ENCODE data around the gene SSBP3.
"Not testable (repeated sequence)": the region's sequence is repeated elsewhere in the genome, so short reads cannot be mapped to it uniquely, and the experiment has no call there.

Gene SSBP3

DNA sequence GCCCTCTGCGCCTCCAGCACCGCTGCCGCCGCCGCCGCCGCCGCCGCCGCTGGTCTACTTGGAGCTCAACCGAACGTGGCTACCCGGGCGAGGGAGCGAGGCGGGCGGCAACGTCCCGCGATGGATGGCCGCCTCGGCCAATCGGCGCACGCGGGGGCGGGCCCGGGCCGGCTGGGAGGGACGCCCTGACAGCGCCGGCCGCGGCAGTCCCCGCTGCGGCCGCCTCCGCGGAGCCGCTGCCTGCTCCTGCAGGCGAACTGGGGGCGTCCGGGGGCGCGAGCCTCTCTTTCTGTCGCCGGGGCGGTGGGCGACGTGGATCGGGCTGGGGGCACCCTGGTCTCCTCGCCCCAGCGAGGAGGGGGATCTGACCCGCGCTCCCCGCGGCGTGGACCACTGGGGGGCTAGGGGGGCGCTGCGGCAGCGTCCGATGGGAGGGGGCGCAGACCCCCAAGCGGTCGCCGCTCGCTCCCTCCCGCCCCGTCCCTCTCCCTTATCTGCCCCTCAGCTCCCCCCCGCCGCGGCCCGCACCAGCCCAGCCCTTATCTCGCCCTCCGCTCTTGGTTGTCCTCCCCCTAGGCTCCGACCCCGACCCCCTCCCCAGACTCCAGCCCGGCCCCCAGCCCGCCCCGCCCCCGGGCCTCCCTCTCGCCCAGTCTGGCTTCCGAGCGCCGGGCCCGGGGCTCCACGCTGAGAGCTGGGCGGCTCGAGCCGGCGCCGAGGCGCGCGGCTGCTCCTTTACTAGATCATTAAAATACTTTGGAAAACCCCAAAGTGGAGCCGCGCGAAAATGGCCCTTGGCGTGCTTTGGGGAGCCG, at the start of gene SSBP3:
SSBP3 (minus strand) TSS at position 56 of the 815 bp plus-strand sequence.
- DNase-seq = peak; percentile 93

DNA sequence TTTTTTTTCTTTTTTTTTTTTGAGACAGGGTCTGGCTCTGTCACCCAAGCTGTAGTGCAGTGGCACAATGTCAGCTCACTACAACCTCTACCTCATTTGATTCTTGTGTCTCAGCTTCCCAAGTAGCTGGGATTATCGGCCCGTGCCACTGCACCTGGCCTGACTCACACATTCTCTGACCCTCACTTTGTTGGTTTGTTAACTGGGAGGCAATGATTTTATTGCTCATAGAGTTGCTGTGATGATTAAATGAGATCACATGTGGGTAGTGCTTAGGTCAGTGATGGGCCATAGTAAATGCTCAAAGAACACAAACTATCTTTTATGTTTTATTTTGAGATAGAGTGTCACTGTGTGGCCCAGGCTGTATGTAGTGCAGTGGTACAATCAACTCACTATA, 47.3 kb upstream of the SSBP3 start:
- no peak for DNase-seq

DNA sequence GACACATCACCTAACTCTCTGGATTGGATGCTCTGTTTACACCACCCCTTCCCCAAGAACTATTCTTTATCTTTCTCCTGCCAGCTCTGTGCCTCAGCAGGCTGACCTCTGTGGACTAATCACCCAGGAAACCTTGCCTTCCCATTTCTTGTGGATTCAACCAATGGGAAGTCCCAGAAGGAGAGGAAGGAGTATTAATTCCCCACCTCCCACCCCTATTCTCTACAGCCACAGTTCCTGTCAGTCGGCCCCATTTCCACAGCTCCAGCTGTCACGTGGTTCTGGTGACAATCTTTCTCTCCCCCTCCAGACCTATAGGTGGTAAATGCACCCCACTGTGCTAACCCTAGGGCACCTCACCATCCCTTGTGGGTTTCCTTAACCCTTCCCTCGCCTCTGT, 46.8 kb upstream of the SSBP3 start:
- DNase-seq = no peak

DNA sequence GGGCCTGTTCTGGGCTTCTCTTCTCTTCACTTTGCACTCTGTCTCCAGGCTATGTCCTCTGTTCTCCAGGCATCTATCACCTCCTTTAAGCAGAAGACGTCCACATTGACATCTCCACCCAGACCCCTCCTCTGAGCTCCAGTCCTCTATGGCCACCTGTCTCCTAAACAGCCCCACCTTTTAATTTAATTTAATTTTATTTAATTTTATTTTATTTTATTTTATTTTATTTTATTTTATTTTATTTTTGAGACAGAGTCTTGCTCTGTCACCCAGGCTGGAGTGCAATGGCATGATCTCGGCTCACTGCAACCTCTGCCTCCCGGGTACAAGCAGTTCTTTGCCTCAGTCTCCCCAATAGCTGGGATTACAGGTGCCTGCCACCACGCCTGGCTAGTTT, 43.2 kb upstream of the SSBP3 start:
- not testable (repeated sequence) for DNase-seq

DNA sequence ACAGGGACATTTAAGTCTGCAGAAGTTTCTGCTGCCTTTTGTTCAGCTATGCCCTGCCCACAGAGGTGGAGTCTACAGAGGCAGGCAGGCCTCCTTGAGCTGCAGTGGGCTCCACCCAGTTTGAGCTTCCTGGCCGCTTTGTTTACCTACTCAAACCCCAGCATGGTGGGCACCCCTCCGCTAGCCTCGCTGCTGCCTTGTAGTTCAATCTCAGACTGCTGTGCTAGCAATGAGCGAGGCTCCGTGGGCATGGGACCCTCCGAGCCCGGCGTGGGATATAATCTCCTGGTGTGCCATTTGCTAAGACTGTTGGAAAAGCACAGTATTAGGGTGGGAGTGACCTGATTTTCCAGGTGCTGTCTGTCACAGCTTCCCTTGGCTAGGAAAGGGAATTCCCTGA, 42.6 kb upstream of the SSBP3 start:
- DNase-seq = not testable (repeated sequence)

DNA sequence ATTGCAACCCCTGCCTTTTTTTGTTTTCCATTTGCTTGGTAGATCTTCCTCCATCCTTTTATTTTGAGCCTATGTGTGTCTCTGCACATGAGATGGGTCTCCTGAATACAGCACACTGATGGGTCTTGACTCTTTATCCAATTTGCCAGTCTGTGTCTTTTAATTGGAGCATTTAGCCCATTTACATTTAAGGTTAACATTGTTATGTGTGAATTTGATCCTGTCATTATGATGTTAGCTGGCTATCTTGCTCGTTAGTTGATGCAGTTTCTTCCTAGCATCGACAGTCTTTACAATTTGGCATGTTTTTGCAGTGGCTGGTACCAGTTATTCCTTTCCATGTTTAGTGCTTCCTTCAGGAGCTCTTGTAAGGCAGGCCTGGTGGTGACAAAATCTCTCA, 40.9 kb upstream of the SSBP3 start:
- not testable (repeated sequence) for DNase-seq

DNA sequence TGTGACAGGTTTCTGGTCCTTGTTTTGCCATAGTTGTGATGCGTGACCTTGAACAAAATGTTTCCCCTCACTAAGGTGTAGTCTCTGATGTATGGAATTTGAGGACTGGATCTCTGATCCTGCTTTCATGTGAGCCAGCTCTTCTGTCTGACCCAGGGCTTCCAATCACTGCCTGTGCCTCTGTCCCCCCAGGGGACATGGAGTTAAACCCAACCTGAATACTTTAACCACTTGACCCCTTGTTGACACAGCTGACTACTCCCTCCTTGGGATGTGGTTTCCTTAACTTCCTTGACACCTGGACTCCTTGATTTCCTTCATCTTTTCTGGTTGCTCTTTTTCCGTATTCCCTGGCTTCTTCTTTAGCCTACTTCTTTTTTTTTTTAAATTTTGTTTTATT, 36.0 kb upstream of the SSBP3 start:
- DNase-seq = no peak

DNA sequence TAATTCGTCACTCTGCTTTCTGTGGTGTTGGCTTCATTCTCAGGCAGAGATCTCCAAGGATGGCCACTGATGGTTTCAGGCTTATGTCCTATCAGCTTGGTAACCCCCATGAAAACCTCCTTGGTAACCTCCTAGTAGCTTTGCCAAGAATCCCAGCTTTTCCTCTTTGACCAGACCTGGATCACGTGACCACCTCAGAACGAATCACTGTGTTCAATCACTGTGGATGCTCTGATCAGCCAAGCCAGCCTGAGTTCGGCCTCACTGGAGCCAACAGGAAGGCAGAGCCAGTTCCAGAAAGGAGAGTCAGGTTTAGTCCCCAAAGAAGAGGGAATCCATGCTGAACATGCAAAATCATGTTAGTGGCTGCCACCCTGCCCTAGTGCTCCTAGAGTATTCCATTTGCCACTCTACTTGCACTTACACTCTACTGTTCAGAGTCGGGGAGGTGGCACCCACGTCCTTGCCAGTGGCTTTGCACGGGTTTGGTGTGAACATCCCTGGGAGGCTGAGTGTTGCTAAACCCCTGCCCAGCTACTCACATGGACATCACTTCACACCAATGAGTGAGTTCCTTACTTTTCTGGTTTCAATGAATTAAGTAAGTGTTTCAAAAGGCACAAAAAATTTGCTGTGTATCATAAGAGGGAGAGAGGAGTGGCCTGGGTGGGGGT, 33.5 kb upstream of the SSBP3 start:
- no peak for DNase-seq

DNA sequence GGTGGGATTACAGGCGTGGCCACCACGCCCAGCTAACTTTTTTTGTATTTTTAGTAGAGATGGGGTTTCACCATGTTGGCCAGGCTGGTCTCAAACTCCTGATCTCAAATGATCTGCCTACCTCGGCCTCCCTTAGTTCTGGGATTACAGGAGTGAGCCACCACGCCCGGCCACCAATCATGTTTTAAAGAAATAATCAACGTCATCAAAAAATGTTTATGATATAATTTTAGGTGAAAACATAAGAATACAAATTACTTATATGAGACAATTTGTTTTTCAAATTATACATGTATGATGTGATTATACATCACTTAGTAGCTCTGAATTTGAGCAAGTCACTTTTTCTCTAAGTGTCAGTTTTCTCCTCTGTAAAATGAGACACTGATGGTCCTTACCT, 31.6 kb upstream of the SSBP3 start:
- DNase-seq = no peak

DNA sequence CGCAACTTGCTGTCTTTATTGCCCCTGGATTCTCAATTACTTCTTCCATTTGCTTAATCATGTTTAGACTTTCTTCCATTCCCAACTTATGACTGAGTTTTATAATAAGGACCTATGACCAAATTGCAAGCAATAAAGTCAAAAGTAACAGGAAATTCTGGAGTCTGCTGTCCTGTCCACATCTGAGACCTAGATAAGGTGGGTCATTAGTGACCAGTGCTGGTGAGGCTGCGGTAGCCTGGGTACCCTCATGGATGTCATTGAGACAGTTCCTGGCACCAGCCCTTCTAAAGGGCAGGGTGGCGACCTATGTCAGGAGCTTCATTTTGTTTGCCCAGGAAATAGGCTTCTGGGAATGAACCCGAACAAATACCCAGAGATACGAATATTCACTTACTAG, 30.6 kb upstream of the SSBP3 start:
- no peak for DNase-seq

DNA sequence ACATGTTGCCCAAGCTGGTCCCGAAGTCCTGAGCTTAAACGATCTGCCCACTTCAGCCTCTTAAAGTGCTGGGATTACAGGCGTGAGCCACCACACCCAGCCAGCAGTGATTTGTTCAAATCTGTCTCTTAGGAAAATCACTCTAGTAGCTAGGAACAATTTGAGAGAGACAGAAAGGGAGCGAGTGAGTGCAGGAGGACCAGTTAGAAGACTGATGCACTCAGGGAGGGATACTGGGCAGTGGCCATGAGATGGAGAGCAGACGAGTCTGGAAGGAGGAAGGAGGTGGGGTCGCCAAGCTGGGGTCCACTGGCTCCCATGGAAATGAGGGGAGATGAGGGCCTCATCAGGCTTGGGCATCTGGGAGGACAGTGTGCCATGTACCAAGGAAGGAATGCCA, 23.6 kb upstream of the SSBP3 start:
- no peak for DNase-seq

DNA sequence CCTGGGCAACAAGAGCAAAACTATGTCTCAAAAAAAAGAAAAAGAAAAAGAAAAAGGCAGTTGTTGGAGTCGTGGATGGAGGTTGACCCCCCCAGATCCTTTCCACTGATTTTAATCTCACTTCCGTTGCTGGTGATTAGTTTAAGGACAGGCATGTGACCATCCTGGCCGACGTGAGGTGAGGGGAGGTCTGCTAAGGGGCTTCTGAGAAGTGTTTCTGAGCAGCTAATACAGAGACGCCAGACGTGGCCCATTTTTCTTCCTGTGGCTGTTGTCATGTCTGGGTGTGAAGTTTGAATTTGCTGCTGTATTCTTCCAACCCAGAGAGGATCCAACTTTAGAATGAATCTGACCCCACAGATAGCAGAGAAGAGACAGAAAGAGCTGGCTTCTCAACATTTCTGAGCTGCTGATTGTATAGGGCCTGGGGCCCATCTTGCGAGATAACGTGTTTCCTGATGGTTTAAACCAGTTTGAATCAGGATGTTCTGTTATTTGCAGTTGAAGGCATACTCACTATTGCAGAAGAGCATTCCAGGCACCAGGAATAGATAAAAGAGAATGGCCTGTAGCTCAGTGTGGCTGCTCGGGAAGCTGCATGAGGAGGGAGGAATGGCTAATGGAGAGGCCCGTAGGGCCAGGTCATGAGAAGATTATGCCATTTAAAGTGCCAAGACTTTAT, 22.8 kb upstream of the SSBP3 start:
- no peak for DNase-seq

DNA sequence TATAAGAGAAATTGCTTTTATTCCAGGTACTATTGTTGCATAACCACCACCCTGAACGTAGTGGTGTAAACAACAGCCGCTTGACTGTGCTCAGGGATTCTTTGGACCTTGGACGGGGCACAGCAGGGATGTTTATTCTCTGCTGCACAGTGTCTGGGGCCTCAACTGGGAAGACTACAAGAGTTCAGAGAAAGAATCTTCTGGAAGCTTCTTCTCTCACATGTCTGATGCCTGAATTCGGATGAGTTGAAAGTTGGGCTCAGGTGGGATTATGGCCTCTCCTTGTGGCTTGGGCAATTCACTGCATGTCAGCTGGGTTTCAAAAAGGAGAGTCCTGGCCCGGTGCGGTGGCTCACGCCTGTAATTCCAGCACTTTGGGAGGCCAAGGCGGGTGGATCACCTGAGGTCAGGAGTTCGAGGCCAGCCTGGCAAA, 19.0 kb upstream of the SSBP3 start:
- DNase-seq = no peak

DNA sequence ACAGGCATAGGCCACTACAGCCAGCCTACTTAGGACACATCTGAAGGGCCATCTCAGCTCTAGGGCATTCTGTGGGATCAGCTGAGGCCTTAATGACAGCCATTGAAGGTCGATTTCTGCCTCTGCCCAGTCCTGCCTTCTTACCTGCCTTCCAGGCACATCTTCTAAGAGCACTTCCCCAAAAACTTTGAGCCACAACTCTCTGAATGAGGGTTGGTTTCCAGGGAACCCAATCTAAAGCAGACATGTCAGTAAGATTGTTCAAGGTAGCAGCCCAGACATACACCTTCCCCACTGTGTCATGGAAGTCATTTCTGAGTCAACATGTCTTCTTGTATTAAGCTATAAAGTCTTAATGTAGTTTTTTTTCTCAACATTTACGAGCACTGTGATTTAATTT, 18.2 kb upstream of the SSBP3 start:
- DNase-seq = no peak

DNA sequence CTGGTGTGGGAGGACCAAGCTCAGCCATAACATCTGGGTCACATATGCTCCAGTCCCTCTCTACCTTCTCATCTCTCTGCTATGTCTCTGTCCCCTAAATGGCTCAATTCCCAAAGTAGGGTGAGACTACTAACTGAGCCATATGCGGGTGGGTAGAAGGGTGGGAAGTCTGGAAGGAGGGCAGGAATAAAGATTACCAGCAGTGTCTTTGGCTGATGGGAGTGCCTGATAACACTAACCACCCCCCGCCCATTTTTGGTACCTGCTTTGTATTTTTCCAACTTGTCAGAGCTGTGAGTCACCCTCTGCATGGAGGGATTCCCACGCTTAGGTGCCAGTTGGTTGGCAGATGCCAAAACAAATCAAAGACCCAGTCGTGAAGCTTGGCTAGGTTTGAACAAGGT, 14.9 kb upstream of the SSBP3 start:
- DNase-seq = no peak

DNA sequence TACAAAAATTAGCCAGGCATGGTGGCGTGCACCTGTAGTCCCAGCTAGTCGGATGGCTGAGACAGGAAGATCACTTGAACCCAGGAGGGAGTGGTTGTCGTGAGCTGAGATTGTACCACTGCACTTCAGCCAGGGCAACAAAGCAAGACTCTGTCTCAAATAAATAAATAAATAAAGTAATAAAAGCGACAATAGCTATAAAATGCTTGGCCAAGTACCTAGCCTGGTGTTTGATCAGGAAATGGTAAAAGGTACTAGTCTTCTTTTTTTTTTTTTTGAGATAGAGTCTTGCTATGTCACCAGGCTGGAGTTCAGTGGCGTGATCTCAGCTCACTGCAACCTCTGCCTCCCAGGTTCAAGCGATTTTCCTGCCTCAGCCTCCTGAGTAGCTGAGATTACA, 12.4 kb upstream of the SSBP3 start:
- DNase-seq = not testable (repeated sequence)

DNA sequence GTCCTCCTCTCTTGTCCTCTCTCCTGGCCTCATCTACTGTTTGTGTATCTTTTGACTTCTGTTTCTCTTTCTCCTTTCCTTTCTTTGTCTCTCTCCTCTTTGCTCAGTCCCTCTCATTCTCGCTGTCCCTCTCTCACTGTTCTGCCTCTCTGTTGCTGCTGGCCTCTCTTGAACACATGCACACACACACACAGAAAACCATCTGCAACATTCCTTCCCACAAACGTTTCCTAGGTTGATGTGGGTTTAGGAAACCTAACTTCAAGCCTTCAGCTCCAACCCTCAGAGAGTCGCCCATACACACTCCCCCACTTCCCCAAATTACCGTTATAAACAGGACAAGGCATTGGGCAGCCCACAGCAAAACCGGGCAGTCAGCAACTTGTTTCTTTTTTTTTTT, 10.9 kb upstream of the SSBP3 start:
- DNase-seq = no peak

DNA sequence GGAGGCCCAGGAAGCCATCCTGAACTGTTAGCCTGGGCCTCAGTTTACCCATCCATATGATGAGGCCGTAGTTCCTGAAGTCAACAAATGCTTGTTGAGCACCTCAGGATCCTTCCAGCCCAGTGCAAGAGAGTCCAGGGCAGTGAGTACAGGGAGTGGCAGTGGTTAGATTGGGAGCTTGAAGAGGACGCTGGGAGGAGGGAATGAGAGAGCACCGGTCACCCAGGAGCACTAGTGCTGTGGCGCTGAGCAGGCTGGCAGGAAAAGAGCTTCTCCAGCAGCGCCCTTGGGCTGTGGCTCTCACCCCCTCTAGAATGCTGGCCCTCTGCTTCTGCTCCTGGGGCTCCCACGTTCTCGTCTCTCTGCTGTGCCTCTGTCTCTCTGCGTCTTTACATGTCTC, 10.2 kb upstream of the SSBP3 start:
- no peak for DNase-seq

DNA sequence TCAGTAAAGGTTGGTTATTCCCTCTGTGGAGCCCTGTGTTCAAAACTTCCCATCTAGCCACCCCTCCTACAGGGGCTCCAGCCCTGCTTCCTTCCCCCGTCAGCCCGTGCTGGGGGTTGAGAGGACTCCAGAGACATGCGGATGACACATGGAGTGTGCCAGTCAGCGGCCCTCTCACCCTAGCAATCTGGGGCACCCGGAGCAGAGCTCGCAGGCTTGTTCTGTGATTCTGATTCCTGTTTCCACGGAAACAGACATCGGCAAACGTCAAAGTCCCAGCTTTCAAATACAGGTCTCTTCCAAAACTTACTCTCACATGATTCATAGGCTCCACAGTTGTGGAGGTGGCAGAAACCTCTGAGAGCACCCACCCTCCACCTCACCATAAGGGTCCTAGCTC, 9.8 kb upstream of the SSBP3 start:
- no peak for DNase-seq

DNA sequence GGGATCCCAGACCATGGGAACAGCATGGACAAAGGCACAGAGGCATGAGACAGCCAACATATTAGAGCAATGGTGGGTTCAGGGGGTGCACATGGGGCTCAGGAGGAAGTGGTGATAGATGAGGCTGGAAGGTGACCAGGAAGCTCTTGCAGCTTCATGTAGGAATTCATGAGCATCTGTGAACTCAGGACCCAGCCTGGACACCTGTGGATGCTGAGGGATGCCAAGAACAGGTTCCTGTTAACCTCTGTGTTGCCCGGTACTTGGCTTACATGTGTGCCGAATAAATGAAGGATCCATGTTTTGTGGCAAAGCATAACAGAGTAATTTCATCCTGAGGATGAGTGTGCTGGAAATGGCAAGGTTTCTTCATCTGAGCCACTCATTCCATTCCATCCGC, 9.3 kb upstream of the SSBP3 start:
- DNase-seq = no peak

DNA sequence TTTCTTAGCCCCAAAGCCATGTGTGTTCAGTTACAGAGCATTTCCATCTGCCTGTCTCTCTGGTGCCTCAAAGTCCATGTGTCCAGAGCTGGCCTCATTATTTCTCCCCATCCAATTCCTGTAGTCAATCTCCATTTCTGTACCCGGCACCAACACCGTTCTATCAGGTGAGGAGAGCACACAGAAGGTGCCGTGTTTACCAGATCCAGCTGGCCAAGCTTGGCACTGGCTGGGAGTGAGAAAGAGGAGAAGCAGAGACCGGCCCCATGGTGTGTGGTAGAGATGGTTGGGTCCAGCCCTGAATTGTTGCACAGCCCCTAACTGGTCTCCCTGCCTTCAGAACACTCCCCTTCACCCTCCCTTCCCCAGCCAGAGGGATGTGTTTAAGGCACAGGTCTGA, 7.5 kb upstream of the SSBP3 start:
- no peak for DNase-seq

DNA sequence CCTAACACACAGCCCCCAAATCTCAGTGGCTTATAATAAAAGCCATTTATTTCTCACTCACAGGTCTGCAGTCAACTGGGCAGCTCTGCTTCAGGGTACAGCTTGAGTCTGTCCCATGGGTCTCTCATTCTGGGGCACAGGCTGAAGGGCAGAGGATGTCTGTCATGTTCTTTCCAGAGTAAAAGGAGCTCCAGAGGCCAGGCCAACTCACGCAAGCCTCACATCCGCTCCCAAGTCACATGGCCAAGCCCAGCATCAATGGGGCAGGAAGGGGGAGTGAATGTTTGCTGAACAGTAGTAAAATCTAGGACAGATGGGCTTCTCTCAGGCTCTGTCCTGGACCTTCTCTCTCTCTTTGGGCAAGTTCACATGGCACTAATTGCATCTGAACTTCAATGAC, 7.1 kb upstream of the SSBP3 start:
- no peak for DNase-seq

DNA sequence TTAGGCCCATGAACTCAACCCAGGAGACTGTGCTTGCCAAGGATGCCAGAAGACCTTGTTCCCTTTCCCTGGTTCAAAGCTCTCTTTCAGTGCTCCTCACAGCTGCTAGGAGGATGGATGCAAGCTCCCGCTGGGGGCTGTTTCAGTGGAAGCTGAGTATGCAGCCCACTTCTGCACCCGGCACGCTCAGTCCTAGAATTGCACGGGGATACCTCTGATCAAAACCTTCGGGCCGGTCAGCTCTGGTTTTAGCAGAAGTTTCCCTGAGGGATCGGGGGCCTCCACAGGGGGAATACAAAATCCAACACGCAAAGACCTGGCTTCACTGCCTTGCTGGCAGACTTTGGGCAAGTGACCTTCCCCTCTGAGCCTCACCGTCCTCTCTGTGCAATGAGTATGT, 4.2 kb upstream of the SSBP3 start:
- no peak for DNase-seq
